ENCODE results near the gene DNAH14.
"Not testable (repeated sequence)": the region's sequence is repeated elsewhere in the genome, so short reads cannot be mapped to it uniquely, and the experiment has no call there.

The DNAH14 gene

GRCh38 chr1:225277445-225277844 lies 348.0 kb downstream of the DNAH14 start:
- DNase-seq, result no peak

GRCh38 chr1:225280563-225280962 lies 351.1 kb downstream of the DNAH14 start:
- no peak for DNase-seq

- DNase-seq, result no peak
Observed at GRCh38 chr1:225290244-225290643, 360.8 kb downstream of the DNAH14 start.

GRCh38 chr1:225299624-225300023 lies 370.1 kb downstream of the DNAH14 start:
- no peak for DNase-seq

- no peak for DNase-seq
Observed at GRCh38 chr1:225300381-225300780, 370.9 kb downstream of the DNAH14 start.

- DNase-seq, result no peak
Observed at GRCh38 chr1:225304996-225305395, 375.5 kb downstream of the DNAH14 start.

- DNase-seq, result not testable (repeated sequence)
Observed at GRCh38 chr1:225310544-225310943, 381.1 kb downstream of the DNAH14 start.

- DNase-seq, result no peak
Observed at GRCh38 chr1:225318706-225319575, 389.5 kb downstream of the DNAH14 start.

GRCh38 chr1:225319871-225320270 lies 390.4 kb downstream of the DNAH14 start:
- no peak for DNase-seq

- no peak for DNase-seq
Observed at GRCh38 chr1:225321784-225322183, 392.3 kb downstream of the DNAH14 start.

GRCh38 chr1:225329041-225329440 lies 399.6 kb downstream of the DNAH14 start:
- no peak for DNase-seq

GRCh38 chr1:225329996-225330395 lies 400.5 kb downstream of the DNAH14 start:
- DNase-seq, result not testable (repeated sequence)

GRCh38 chr1:225332686-225333085 lies 403.2 kb downstream of the DNAH14 start:
- DNase-seq, result no peak

- DNase-seq, result not testable (repeated sequence)
Observed at GRCh38 chr1:225335098-225335778, 405.8 kb downstream of the DNAH14 start.

- DNase-seq, result no peak
Observed at GRCh38 chr1:225338545-225338944, 409.1 kb downstream of the DNAH14 start.

GRCh38 chr1:225341642-225342041 lies 412.2 kb downstream of the DNAH14 start:
- no peak for DNase-seq

GRCh38 chr1:225342695-225343094 lies 413.2 kb downstream of the DNAH14 start:
- no peak for DNase-seq

- DNase-seq, result no peak
Observed at GRCh38 chr1:225343618-225344017, 414.1 kb downstream of the DNAH14 start.

GRCh38 chr1:225347123-225347683 lies 417.7 kb downstream of the DNAH14 start:
- no peak for DNase-seq

- DNase-seq, result no peak
Observed at GRCh38 chr1:225348400-225348799, 418.9 kb downstream of the DNAH14 start.

- no peak for DNase-seq
Observed at GRCh38 chr1:225349826-225350225, 420.4 kb downstream of the DNAH14 start.

GRCh38 chr1:225350872-225351271 lies 421.4 kb downstream of the DNAH14 start:
- no peak for DNase-seq

GRCh38 chr1:225354906-225355305 lies 425.4 kb downstream of the DNAH14 start:
- no peak for DNase-seq

- no peak for DNase-seq
Observed at GRCh38 chr1:225355863-225356262, 426.4 kb downstream of the DNAH14 start.
